ENCODE data around the gene SAMMSON.

SAMMSON gene

GRCh38 chr3:69999140-70000027, at the start of gene SAMMSON:
TSS of gene SAMMSON (plus strand) at chr3:69999733.
- H3K36me3 Mint-ChIP-seq (ENCODE audit: low read depth): no peaks in the 10 kb centered on the region
- no peak within 1 kb of the TSS for H3K27ac Mint-ChIP-seq
- H3K27me3 Mint-ChIP-seq: no peaks in the 10 kb centered on the region
- H3K9me3 Mint-ChIP-seq: peaks cover 3% of the 10 kb centered on the region
- DNase-seq: no peak
- H3K4me1 Mint-ChIP-seq (ENCODE audit: low read depth): no peaks in the 10 kb centered on the region
- no peak within 1 kb of the TSS for H3K4me3 Mint-ChIP-seq

- Mint-ChIP-seq H3K27ac (no peak overlapping the region), H3K9me3 (no peaks in the 10 kb centered on the region), H3K36me3 (ENCODE audit: low read depth) (no peaks in the 10 kb centered on the region), H3K4me3 (no peak overlapping the region), H3K27me3 (no peaks in the 10 kb centered on the region), H3K4me1 (ENCODE audit: low read depth) (no peaks in the 10 kb centered on the region)
- DNase-seq: no peak
These were observed 47.9 kb upstream of the SAMMSON start for GRCh38 chr3:69951616-69952015.

- DNase-seq: no peak
- no peaks in the 10 kb centered on the region for H3K36me3 Mint-ChIP-seq (ENCODE audit: low read depth)
- no peak overlapping the region for H3K4me3 Mint-ChIP-seq
- no peak overlapping the region for H3K27ac Mint-ChIP-seq
- no peaks in the 10 kb centered on the region for H3K27me3 Mint-ChIP-seq
- H3K9me3 Mint-ChIP-seq: no peaks in the 10 kb centered on the region
- H3K4me1 Mint-ChIP-seq (ENCODE audit: low read depth): no peaks in the 10 kb centered on the region
These were observed 40.0 kb upstream of the SAMMSON start for GRCh38 chr3:69959581-69959980.

- H3K9me3 Mint-ChIP-seq: no peaks in the 10 kb centered on the region
- no peaks in the 10 kb centered on the region for H3K27me3 Mint-ChIP-seq
- H3K4me3 Mint-ChIP-seq: no peak overlapping the region
- H3K27ac Mint-ChIP-seq: no peak overlapping the region
- no peak for DNase-seq
- no peaks in the 10 kb centered on the region for H3K36me3 Mint-ChIP-seq (ENCODE audit: low read depth)
- H3K4me1 Mint-ChIP-seq (ENCODE audit: low read depth): no peaks in the 10 kb centered on the region
These were observed 37.7 kb upstream of the SAMMSON start for GRCh38 chr3:69961706-69962439.

GRCh38 chr3:69963643-69964042, 35.9 kb upstream of the SAMMSON start:
- Mint-ChIP-seq H3K27me3 (no peaks in the 10 kb centered on the region), H3K4me1 (ENCODE audit: low read depth) (no peaks in the 10 kb centered on the region), H3K4me3 (no peak overlapping the region), H3K9me3 (no peaks in the 10 kb centered on the region), H3K27ac (no peak overlapping the region), H3K36me3 (ENCODE audit: low read depth) (no peaks in the 10 kb centered on the region)
- DNase-seq: no peak

GRCh38 chr3:69967156-69967555, 32.4 kb upstream of the SAMMSON start:
- H3K9me3 Mint-ChIP-seq: no peaks in the 10 kb centered on the region
- H3K27me3 Mint-ChIP-seq: no peaks in the 10 kb centered on the region
- H3K36me3 Mint-ChIP-seq (ENCODE audit: low read depth): no peaks in the 10 kb centered on the region
- no peak overlapping the region for H3K4me3 Mint-ChIP-seq
- no peaks in the 10 kb centered on the region for H3K4me1 Mint-ChIP-seq (ENCODE audit: low read depth)
- DNase-seq: no peak
- H3K27ac Mint-ChIP-seq: no peak overlapping the region

GRCh38 chr3:69970827-69971226, 28.7 kb upstream of the SAMMSON start:
- H3K27me3 Mint-ChIP-seq: peaks cover 3% of the 10 kb centered on the region
- H3K36me3 Mint-ChIP-seq (ENCODE audit: low read depth): no peaks in the 10 kb centered on the region
- DNase-seq: no peak
- no peak overlapping the region for H3K27ac Mint-ChIP-seq
- H3K9me3 Mint-ChIP-seq: no peaks in the 10 kb centered on the region
- H3K4me1 Mint-ChIP-seq (ENCODE audit: low read depth): no peaks in the 10 kb centered on the region
- H3K4me3 Mint-ChIP-seq: no peak overlapping the region

GRCh38 chr3:69972672-69973071, 26.9 kb upstream of the SAMMSON start:
- Mint-ChIP-seq H3K27me3 (peaks cover 3% of the 10 kb centered on the region), H3K4me3 (no peak overlapping the region), H3K4me1 (ENCODE audit: low read depth) (no peaks in the 10 kb centered on the region), H3K36me3 (ENCODE audit: low read depth) (no peaks in the 10 kb centered on the region), H3K9me3 (no peaks in the 10 kb centered on the region), H3K27ac (no peak overlapping the region)
- DNase-seq: no peak

- DNase-seq: no peak
- Mint-ChIP-seq H3K9me3 (no peaks in the 10 kb centered on the region), H3K36me3 (ENCODE audit: low read depth) (no peaks in the 10 kb centered on the region), H3K27me3 (peaks cover 3% of the 10 kb centered on the region), H3K4me3 (no peak overlapping the region), H3K4me1 (ENCODE audit: low read depth) (no peaks in the 10 kb centered on the region), H3K27ac (no peak overlapping the region)
These were observed 23.5 kb upstream of the SAMMSON start for GRCh38 chr3:69976021-69976420.

GRCh38 chr3:69983546-69984265, 15.8 kb upstream of the SAMMSON start:
- Mint-ChIP-seq H3K27ac (peak overlapping the region; percentile 39), H3K9me3 (peaks cover 1% of the 10 kb centered on the region)
- DNase-seq: no peak

GRCh38 chr3:69985266-69985665, 14.3 kb upstream of the SAMMSON start:
- Mint-ChIP-seq H3K9me3 (peaks cover 1% of the 10 kb centered on the region), H3K27ac (no peak overlapping the region), H3K27me3 (no peaks in the 10 kb centered on the region), H3K4me1 (ENCODE audit: low read depth) (peaks cover 3% of the 10 kb centered on the region), H3K36me3 (ENCODE audit: low read depth) (no peaks in the 10 kb centered on the region), H3K4me3 (no peak overlapping the region)
- DNase-seq: no peak

More at GRCh38 chr3:69983546-69984265, 15.8 kb upstream of the SAMMSON start:
- peaks cover 3% of the 10 kb centered on the region for H3K4me1 Mint-ChIP-seq (ENCODE audit: low read depth)
- no peaks in the 10 kb centered on the region for H3K27me3 Mint-ChIP-seq
- no peaks in the 10 kb centered on the region for H3K36me3 Mint-ChIP-seq (ENCODE audit: low read depth)
- no peak overlapping the region for H3K4me3 Mint-ChIP-seq

GRCh38 chr3:69986419-69986818, 13.1 kb upstream of the SAMMSON start:
- no peaks in the 10 kb centered on the region for H3K27me3 Mint-ChIP-seq
- H3K27ac Mint-ChIP-seq: no peak overlapping the region
- no peaks in the 10 kb centered on the region for H3K36me3 Mint-ChIP-seq (ENCODE audit: low read depth)
- no peak for DNase-seq
- peaks cover 1% of the 10 kb centered on the region for H3K9me3 Mint-ChIP-seq
- H3K4me1 Mint-ChIP-seq (ENCODE audit: low read depth): peaks cover 3% of the 10 kb centered on the region
- H3K4me3 Mint-ChIP-seq: no peak overlapping the region

- no peak for DNase-seq
- peaks cover 3% of the 10 kb centered on the region for H3K4me1 Mint-ChIP-seq (ENCODE audit: low read depth)
- H3K4me3 Mint-ChIP-seq: no peak overlapping the region
- peaks cover 1% of the 10 kb centered on the region for H3K9me3 Mint-ChIP-seq
- no peaks in the 10 kb centered on the region for H3K27me3 Mint-ChIP-seq
- no peaks in the 10 kb centered on the region for H3K36me3 Mint-ChIP-seq (ENCODE audit: low read depth)
- H3K27ac Mint-ChIP-seq: no peak overlapping the region
These were observed 11.7 kb upstream of the SAMMSON start for GRCh38 chr3:69987833-69988232.

GRCh38 chr3:69993757-69994156, 5.8 kb upstream of the SAMMSON start:
- no peak for DNase-seq
- no peaks in the 10 kb centered on the region for H3K27me3 Mint-ChIP-seq
- H3K36me3 Mint-ChIP-seq (ENCODE audit: low read depth): no peaks in the 10 kb centered on the region
- no peaks in the 10 kb centered on the region for H3K9me3 Mint-ChIP-seq
- no peak overlapping the region for H3K4me3 Mint-ChIP-seq
- H3K27ac Mint-ChIP-seq: no peak overlapping the region
- H3K4me1 Mint-ChIP-seq (ENCODE audit: low read depth): no peaks in the 10 kb centered on the region
